K562 (cell line): ENCODE measurements around the gene C17orf75. TPM values are rescaled to one million over a fixed set of nuclear protein-coding genes. Genes with fewer than 3 reads are reported as not detected.

Source experiments
- ATAC-seq: fragments of 200-7000 bp; cut with Tn5 transposase; 3 replicates; pipeline ENCODE4 v1.9.1; 2020; ENCODE audit warnings: moderate library complexity
- BruUV-seq: library from RNA; stranded (reverse); fragments of 400-500 nt; replicated peaks from 2 replicates; lab custom pipeline; 2021; lab: Mats Ljungman, UMichigan
- CTCF ChIA-PET: fragments of 300-600 bp; formaldehyde crosslinking; extraction: SDS; loops from one replicate; lab custom pipeline; 2021; ENCODE audit warnings: low intra/inter-chr PET ratio; lab: Yijun Ruan, JAX
- POLR2A ChIA-PET: fragments of 300-600, 350-650 bp; sonication (Branson Sonifier 250); formaldehyde crosslinking; extraction: SDS; loops from one replicate; lab custom pipeline; 2021; ENCODE audit warnings: antibody characterized with exemption, inconsistent platforms; lab: Yijun Ruan, JAX
- DNase-seq, 4 experiments: peaks; one replicate each; pipeline versions ENCODE4 v3.0.0 to v3.0.0-alpha.2; 2011 to 2018; ENCODE audit warnings: low spot score in 3 of 4, mixed read lengths in 3 of 4; ENCODE audit errors: extremely low read depth in 1 of 4
- FAIRE-seq: peaks from 2 replicates; lab custom pipeline; 2011; peaks lifted over from hg19 to GRCh38; lab: Jason Lieb, UNC
- H2AFZ ChIP-seq: 2 replicates; pipeline ENCODE4 v1.6.0; 2011; ENCODE audit warnings: low read depth, low read length, control low read depth, inconsistent platforms
- H3K27ac ChIP-seq: fragments of 200-600 bp; 3 replicates; pipeline ENCODE4 v1.8.0; 2011; ENCODE audit warnings: low read depth, mild to moderate bottlenecking, control low read depth, inconsistent platforms, low read length, moderate library complexity, mixed read lengths; ENCODE audit errors: extremely low read depth
- H3K27me3 ChIP-seq, 2 experiments: fragments of 300-600 bp in 1 of 2; 2 replicates in 1 of 2; 3 replicates in 1 of 2; pipeline versions ENCODE4 v1.6.0 to v1.8.0; 2011; ENCODE audit warnings: inconsistent platforms in 2 of 2, low read length in 2 of 2, mild to moderate bottlenecking in 1 of 2, mixed read lengths in 1 of 2, moderate library complexity in 1 of 2; ENCODE audit not compliant: control insufficient read depth in 2 of 2, insufficient read depth in 2 of 2
- H3K36me3 ChIP-seq: fragments of 300-600 bp; 3 replicates; pipeline ENCODE4 v1.8.0; 2011; ENCODE audit warnings: mild to moderate bottlenecking, low read length, inconsistent platforms; ENCODE audit not compliant: control insufficient read depth, insufficient read depth
- H3K4me1 ChIP-seq, 2 experiments: fragments of 200-600 bp in 1 of 2; replicated peaks in 1 of 2; 2 replicates in 1 of 2; 3 replicates in 1 of 2; pipeline versions ENCODE4 v1.5.1 to v1.8.0; 2011; ENCODE audit warnings: inconsistent platforms in 2 of 2, low read length in 2 of 2, mild to moderate bottlenecking in 1 of 2, mixed read lengths in 1 of 2, moderate library complexity in 1 of 2; ENCODE audit not compliant: control insufficient read depth in 2 of 2, insufficient read depth in 2 of 2
- H3K4me2 ChIP-seq: 2 replicates; pipeline ENCODE4 v1.6.1; 2011; ENCODE audit warnings: low read length, control low read depth, inconsistent platforms, mixed read lengths; ENCODE audit not compliant: insufficient read depth
- H3K4me3 ChIP-seq: fragments of 200-600 bp; sonication (generic), shearing (Covaris generic); 2 replicates; pipeline ENCODE4 v1.5.1; 2016; ENCODE audit warnings: control low read depth, inconsistent platforms
- H3K79me2 ChIP-seq: fragments of 200-600 bp; 3 replicates; pipeline ENCODE4 v1.8.0; 2011; ENCODE audit warnings: low read length, inconsistent platforms; ENCODE audit not compliant: control insufficient read depth, insufficient read depth
- H3K9ac ChIP-seq, 2 experiments: 2 replicates each; pipeline versions ENCODE4 v1.6.0 to v1.6.1; 2011; ENCODE audit warnings: low read depth in 2 of 2, low read length in 2 of 2, control low read depth in 1 of 2, inconsistent platforms in 1 of 2, mild to moderate bottlenecking in 1 of 2, mixed read lengths in 1 of 2; ENCODE audit not compliant: insufficient read depth in 1 of 2
- H3K9me1 ChIP-seq: one replicate; pipeline ENCODE4 v1.6.0; 2011; ENCODE audit warnings: inconsistent platforms, mild to moderate bottlenecking, low read length, moderate library complexity; ENCODE audit not compliant: control insufficient read depth, insufficient read depth
- H3K9me3 ChIP-seq: replicated peaks from 2 replicates; pipeline ENCODE4 v1.5.1; 2011; ENCODE audit warnings: low read depth, low read length, inconsistent platforms; ENCODE audit not compliant: control insufficient read depth, insufficient read depth
- H4K20me1 ChIP-seq: replicated peaks from 2 replicates; pipeline ENCODE4 v1.6.1; 2011; ENCODE audit warnings: low read length, inconsistent platforms, mixed read lengths; ENCODE audit not compliant: control insufficient read depth, insufficient read depth
- ARHGAP35 ChIP-seq: fragments of 450-650 bp; IDR thresholded peaks from 2 replicates; pipeline ENCODE4 v1.6.1; 2018; ENCODE audit not compliant: partially characterized antibody
- ARID2 ChIP-seq: fragments of 450-650 bp; IDR thresholded peaks from 2 replicates; pipeline ENCODE4 v1.6.1; 2017; ENCODE audit warnings: antibody characterized with exemption, mild to moderate bottlenecking
- BRF1 ChIP-seq: IDR thresholded peaks from 3 replicates; pipeline ENCODE4 v1.6.1; 2011; ENCODE audit warnings: borderline replicate concordance, mild to moderate bottlenecking; ENCODE audit not compliant: insufficient read length; ENCODE audit errors: extremely low read depth
- CEBPG ChIP-seq, 3 experiments: fragments of 200-800 bp in 1 of 3; sonication (Bioruptor generic) in 1 of 3; sonication (generic) in 1 of 3; formaldehyde crosslinking in 1 of 3; IDR thresholded peaks in 2 of 3; conservative IDR thresholded peaks in 1 of 3; 2 replicates each; pipeline versions ENCODE4 v1.6.1 to v1.8.0; 2016 to 2022; ENCODE audit warnings: missing compliant biosample characterization in 2 of 3, missing genetic modification characterization in 2 of 3, mild to moderate bottlenecking in 1 of 3, missing genetic modification reagents in 1 of 3
- ESRRA ChIP-seq: fragments of 450-650 bp; IDR thresholded peaks from 2 replicates; pipeline ENCODE4 v1.6.1; 2014; ENCODE audit warnings: low read depth, mild to moderate bottlenecking, moderate library complexity, borderline replicate concordance
- HNRNPL ChIP-seq: fragments of 200-400 bp; formaldehyde crosslinking; IDR thresholded peaks from 2 replicates; pipeline ENCODE4 v1.6.1; 2017; ENCODE audit warnings: low read depth, mild to moderate bottlenecking, low read length
- MEIS2 ChIP-seq: fragments of 450-650 bp; IDR thresholded peaks from 2 replicates; pipeline ENCODE4 v1.6.1; 2014; ENCODE audit warnings: mild to moderate bottlenecking; ENCODE audit not compliant: partially characterized antibody
- MLLT1 ChIP-seq, 2 experiments: fragments of 450-650 bp; IDR thresholded peaks; 2 replicates each; pipeline ENCODE4 v1.6.1; 2016
- NFIC ChIP-seq: fragments of 450-650 bp; IDR thresholded peaks from 2 replicates; pipeline ENCODE4 v1.6.1; 2017; ENCODE audit warnings: mild to moderate bottlenecking, inconsistent platforms
- POLR2AphosphoS5 ChIP-seq: IDR thresholded peaks from 2 replicates; pipeline ENCODE4 v1.6.1; 2011; ENCODE audit warnings: mild to moderate bottlenecking, low read depth, low read length, moderate library complexity; ENCODE audit not compliant: control insufficient read depth, insufficient read depth
- RFX5 ChIP-seq: IDR thresholded peaks from 2 replicates; pipeline ENCODE4 v1.6.1; 2011; ENCODE audit warnings: low read depth, mild to moderate bottlenecking, improper control_type of control experiment, low read length
- SUPT5H ChIP-seq: fragments of 450-650 bp; IDR thresholded peaks from 2 replicates; pipeline ENCODE4 v1.6.1; 2016
- THRAP3 ChIP-seq: fragments of 450-650 bp; IDR thresholded peaks from 2 replicates; pipeline ENCODE4 v1.6.1; 2016; ENCODE audit warnings: mild to moderate bottlenecking, inconsistent platforms, borderline replicate concordance
- ZNF41 ChIP-seq: fragments of 250-450 bp; sonication (Bioruptor Pico); conservative IDR thresholded peaks from 2 replicates; pipeline ENCODE4 v1.4.0; 2020; ENCODE audit warnings: mild to moderate bottlenecking
- ZNF644 ChIP-seq: fragments of 200-800 bp; sonication (Bioruptor generic); IDR thresholded peaks from 2 replicates; pipeline ENCODE4 v1.6.1; 2016; ENCODE audit warnings: low read depth, missing genetic modification characterization, missing compliant biosample characterization
- WGBS: fragments of 100-300 bp; shearing (Covaris generic); methylation state at CpG from one replicate; pipeline ENCODE4 v1.1.6; 2016; ENCODE audit warnings: low coverage, mixed read lengths; ENCODE audit not compliant: insufficient coverage; ENCODE audit errors: missing lambda C conversion rate; 5-methylcytosine and 5-hydroxymethylcytosine counted together
- in situ Hi-C: fragments of 300-500 bp; cut with MboI; formaldehyde crosslinking; loops from 4 replicates; pipeline ENCODE4 v1.15.0; 2018; ENCODE audit warnings: inconsistent platforms, mixed read lengths
- intact Hi-C: fragments of 100-400 bp; cut with micrococcal nuclease; formaldehyde crosslinking; loops from 2 replicates; pipeline ENCODE4 v1.14.2; 2022
- polyA plus RNA-seq, 8 experiments: library from polyadenylated mRNA; depleted of rRNA in 4 of 8; stranded (reverse) in 5 of 8; unstranded in 3 of 8; fragments of >200 nt; fragmentation: Nextera tagmentation in 2 of 8; fragmentation: Illumina TruSeq in 1 of 8; extraction: Ambion mirVana in 2 of 8; extraction: Trizol in 1 of 8; gene quantifications; 2 replicates each; pipeline versions ENCODE4 v1.2.1 to v1.2.3, GENCODE V29; 2011 to 2014; ENCODE audit warnings: inconsistent platforms in 1 of 8, missing spikeins in 1 of 8
- total RNA-seq, 7 experiments: library from RNA; depleted of rRNA in 6 of 7; stranded (reverse); fragments of >200 nt in 6 of 7; fragmentation: Illumina TruSeq in 2 of 7; extraction: Trizol in 2 of 7; gene quantifications; 2 replicates each; pipeline versions ENCODE4 v1.2.1 to v1.2.3, GENCODE V29; 2011 to 2021; ENCODE audit warnings: low replicate concordance in 1 of 7
- TF ChIP-seq, protein P1 (sequence below): fragments of 450-650 bp; IDR thresholded peaks from 2 replicates; pipeline ENCODE4 v1.6.1; 2017; ENCODE audit warnings: mild to moderate bottlenecking, moderate library complexity
- TF ChIP-seq, protein P2 (sequence below): fragments of 250-450 bp; sonication (Bioruptor Pico); IDR thresholded peaks from 2 replicates; pipeline ENCODE4 v1.8.0; 2022; ENCODE audit warnings: inconsistent platforms

The C17orf75 gene
- total and polyA plus RNA-seq, 9 of the 15 experiments (the other 6 are each of a cell fraction or from before 2014, with no cell fraction given), result 15.5 to 55.7 (median 18.5) TPM

GRCh38 chr17:32355649-32356377 lies 13.8 kb upstream of the C17orf75 start:
- peaks cover 91% of the 10 kb centered on the region for H3K36me3 ChIP-seq
- ATAC-seq (peak; percentile 18), FAIRE-seq (no peak), DNase-seq (no peak)
- WGBS, result 61% methylated on average over 6 of the region's 6 CpGs
- no peaks in the 10 kb centered on the region for H3K27me3 ChIP-seq
- H3K4me1 ChIP-seq, result peaks cover 16 to 18% of the 10 kb centered on the region in 2 experiments; a peak in 4 of 5 replicates
- no peaks in the 10 kb centered on the region for H3K9me3 ChIP-seq
- H3K9me1 ChIP-seq, result peaks cover 6% of the 10 kb centered on the region
- BruUV-seq, result no TSS peak
- H3K9ac ChIP-seq, result peak overlapping the region in 1 of 2 experiments; percentile 36; a peak in 2 of 4 replicates
- ChIA-PET CTCF (no interaction called here), POLR2A (interaction anchor here (1.4 to 3.0 kb wide), 4 partner anchors 8 to 62 kb away, joined by 3 to 17 read pairs (median 13); no protein-coding TSS in a partner anchor)
- no peak overlapping the region for H2AFZ ChIP-seq
- peaks cover 55% of the 10 kb centered on the region for H4K20me1 ChIP-seq
- H3K4me2 ChIP-seq, result peak overlapping the region; percentile 29
- intact Hi-C loops (no loop called here), in situ Hi-C loops (no loop called here)
- H3K79me2 ChIP-seq, result peaks cover 97% of the 10 kb centered on the region
- H3K27ac ChIP-seq, result peak overlapping the region; percentile 41
- no peak overlapping the region; the same call in 1 of the 2 replicates for H3K4me3 ChIP-seq
- TF ChIP-seq RFX5 (no peak), SUPT5H (peak; percentile 27; the same call in 1 of the 2 replicates), ARHGAP35 (peak; percentile 10), ESRRA (no peak), ZNF644 (tag) (no peak), MEIS2 (no peak), BRF1 (no peak), THRAP3 (0 out of 2 replicates have a peak, but pooled peaks have one; percentile 21), HNRNPL (no peak), ARID2 (0 out of 2 replicates have a peak, but pooled peaks have one; percentile 28), POLR2AphosphoS5 (peak; percentile 49; the same call in 1 of the 2 replicates), NFIC (peak; percentile 41), MLLT1 (IDR thresholded peaks at IDR 0.05) (0 out of 4 replicates have a peak, but pooled peaks of 1 of the 2 experiments have one; percentile 17), CEBPG (CRISPR knock-in tag; IDR thresholded peaks at IDR 0.05) (no peak), CEBPG (tag; conservative IDR thresholded peaks at IDR 0.05 in 1 of 2, IDR thresholded peaks at IDR 0.05 in 1 of 2) (peak; percentile 25 to 43; a peak in 1 of 4 replicates), ZNF41 (CRISPR knock-in tag) (no peak)
- TF ChIP-seq, protein P1, sequence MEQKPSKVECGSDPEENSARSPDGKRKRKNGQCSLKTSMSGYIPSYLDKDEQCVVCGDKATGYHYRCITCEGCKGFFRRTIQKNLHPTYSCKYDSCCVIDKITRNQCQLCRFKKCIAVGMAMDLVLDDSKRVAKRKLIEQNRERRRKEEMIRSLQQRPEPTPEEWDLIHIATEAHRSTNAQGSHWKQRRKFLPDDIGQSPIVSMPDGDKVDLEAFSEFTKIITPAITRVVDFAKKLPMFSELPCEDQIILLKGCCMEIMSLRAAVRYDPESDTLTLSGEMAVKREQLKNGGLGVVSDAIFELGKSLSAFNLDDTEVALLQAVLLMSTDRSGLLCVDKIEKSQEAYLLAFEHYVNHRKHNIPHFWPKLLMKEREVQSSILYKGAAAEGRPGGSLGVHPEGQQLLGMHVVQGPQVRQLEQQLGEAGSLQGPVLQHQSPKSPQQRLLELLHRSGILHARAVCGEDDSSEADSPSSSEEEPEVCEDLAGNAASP, result no peak
- TF ChIP-seq, protein P2, sequence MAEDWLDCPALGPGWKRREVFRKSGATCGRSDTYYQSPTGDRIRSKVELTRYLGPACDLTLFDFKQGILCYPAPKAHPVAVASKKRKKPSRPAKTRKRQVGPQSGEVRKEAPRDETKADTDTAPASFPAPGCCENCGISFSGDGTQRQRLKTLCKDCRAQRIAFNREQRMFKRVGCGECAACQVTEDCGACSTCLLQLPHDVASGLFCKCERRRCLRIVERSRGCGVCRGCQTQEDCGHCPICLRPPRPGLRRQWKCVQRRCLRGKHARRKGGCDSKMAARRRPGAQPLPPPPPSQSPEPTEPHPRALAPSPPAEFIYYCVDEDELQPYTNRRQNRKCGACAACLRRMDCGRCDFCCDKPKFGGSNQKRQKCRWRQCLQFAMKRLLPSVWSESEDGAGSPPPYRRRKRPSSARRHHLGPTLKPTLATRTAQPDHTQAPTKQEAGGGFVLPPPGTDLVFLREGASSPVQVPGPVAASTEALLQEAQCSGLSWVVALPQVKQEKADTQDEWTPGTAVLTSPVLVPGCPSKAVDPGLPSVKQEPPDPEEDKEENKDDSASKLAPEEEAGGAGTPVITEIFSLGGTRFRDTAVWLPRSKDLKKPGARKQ, result no peak
